ENCODE measurements around the gene TAF1.
"Not testable (repeated sequence)": the region's sequence is repeated elsewhere in the genome, so short reads cannot be mapped to it uniquely, and the experiment has no call there.

TAF1 gene, protein sequence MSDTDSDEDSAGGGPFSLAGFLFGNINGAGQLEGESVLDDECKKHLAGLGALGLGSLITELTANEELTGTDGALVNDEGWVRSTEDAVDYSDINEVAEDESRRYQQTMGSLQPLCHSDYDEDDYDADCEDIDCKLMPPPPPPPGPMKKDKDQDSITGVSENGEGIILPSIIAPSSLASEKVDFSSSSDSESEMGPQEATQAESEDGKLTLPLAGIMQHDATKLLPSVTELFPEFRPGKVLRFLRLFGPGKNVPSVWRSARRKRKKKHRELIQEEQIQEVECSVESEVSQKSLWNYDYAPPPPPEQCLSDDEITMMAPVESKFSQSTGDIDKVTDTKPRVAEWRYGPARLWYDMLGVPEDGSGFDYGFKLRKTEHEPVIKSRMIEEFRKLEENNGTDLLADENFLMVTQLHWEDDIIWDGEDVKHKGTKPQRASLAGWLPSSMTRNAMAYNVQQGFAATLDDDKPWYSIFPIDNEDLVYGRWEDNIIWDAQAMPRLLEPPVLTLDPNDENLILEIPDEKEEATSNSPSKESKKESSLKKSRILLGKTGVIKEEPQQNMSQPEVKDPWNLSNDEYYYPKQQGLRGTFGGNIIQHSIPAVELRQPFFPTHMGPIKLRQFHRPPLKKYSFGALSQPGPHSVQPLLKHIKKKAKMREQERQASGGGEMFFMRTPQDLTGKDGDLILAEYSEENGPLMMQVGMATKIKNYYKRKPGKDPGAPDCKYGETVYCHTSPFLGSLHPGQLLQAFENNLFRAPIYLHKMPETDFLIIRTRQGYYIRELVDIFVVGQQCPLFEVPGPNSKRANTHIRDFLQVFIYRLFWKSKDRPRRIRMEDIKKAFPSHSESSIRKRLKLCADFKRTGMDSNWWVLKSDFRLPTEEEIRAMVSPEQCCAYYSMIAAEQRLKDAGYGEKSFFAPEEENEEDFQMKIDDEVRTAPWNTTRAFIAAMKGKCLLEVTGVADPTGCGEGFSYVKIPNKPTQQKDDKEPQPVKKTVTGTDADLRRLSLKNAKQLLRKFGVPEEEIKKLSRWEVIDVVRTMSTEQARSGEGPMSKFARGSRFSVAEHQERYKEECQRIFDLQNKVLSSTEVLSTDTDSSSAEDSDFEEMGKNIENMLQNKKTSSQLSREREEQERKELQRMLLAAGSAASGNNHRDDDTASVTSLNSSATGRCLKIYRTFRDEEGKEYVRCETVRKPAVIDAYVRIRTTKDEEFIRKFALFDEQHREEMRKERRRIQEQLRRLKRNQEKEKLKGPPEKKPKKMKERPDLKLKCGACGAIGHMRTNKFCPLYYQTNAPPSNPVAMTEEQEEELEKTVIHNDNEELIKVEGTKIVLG (N-terminal part only)

DNA sequence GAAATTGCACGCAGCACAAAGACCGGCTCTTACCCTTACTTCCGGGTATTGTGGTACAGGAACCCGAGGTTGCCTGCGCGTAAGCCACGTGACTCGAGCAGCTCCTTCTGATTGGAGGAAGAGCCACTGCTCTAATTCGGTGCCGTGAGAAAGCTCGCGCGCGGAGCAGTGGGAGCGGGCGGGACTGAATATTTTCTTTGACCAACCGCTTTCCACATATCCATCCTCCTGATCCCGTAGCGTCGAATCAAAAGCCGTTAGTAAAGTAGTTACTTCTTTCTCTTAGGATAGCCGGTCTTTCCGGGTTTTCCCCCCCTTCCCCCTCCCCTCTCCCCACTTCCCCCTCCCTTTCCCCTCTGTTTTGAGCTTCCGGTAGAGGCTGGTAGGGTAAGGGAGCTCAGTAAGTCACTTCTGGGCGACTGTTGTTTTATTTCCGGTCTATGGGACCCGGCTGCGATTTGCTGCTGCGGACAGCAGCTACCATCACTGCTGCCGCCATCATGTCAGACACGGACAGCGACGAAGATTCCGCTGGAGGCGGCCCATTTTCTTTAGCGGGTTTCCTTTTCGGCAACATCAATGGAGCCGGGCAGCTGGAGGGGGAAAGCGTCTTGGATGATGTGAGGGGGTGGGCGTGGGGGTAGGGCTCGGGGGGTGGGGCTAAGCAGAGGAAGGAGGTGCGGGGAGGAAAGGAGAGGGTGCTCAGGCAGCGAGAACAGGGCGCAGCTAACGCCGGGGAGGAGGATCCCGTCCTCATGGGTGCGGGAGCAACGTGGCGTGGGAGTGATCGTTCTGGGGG lies at the start of gene TAF1:
TAF1 (plus strand) TSS at position 483 of the 799 bp plus-strand sequence; CDS start at position 501, 18 bp downstream.
- DNase-seq = peak; percentile 88

DNA sequence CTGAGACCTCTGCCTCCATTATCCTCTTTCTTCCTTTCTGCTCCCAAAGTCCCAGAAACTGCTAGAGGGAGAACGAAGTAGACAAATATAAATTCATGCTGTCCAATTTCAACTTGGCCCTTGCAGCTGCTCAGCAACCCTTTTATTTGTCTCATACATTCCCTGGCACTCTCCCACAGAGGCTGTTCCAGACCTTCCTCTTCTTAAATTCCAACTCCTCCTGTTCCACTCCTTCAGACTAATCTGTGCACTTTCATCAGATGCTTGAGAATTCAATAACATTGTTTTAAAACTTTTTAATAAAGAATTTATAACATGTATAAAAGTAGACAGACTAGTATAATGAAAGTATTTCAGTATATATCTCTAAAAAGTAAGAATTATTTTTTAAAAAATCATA lies 49.2 kb upstream of the TAF1 start:
- not testable (repeated sequence) for DNase-seq

DNA sequence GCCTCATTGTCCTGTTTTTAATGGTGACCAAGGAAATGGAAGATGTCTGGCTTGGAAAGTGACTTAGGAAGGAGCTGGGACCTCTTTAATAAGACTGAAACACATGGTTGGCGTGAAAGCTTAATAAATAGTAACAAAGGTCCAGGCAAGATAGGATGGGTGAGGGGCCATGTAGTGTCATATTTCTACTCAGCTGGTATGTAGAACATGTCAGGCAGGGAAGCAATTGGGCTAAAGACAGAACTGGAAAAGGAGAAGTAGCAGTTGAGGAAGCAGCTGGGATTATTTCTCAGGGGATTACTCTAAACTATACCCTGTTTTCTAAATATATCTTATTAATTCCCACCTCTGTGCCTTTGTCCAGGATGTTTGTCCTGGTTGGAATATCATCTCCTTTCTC lies 46.0 kb upstream of the TAF1 start:
- no peak for DNase-seq

DNA sequence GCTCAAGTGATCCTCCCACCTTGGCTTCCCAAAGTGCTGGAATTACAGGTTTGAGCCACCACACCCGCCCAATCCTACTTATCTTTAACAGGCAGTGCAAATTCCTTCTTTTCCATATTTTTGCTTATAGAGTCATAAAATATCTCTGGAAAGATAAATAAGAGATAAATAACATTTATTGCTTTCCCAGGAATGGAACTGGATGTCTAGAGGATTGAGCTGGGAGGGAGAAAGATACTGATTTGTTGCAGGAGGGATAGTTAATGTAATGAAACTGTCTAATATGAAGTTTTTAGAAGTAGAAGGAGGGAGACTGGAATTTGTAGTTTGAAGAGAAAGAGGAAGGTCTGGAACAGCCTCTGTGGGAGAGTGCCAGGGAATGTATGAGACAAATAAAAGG lies 44.4 kb upstream of the TAF1 start:
- no peak for DNase-seq

DNA sequence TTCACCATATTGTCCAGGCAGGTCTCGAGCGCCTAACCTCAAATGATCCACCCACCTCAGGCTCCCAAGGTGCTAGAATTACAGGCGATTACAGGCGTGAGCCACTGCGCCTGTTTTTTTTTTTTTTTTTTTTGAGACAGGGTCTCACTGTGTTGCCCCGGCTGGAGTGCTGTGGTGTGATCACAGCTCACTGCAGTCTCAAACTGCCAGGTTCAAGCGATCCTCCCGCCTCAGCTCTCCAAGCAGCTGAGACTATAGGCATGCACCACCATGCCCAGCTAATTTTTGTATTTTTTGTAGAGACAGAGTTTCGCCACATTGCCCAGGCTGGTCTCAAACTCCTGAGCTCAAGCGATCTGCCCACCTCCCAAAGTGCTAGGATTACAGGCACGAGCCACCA lies 41.7 kb upstream of the TAF1 start:
- not testable (repeated sequence) for DNase-seq

DNA sequence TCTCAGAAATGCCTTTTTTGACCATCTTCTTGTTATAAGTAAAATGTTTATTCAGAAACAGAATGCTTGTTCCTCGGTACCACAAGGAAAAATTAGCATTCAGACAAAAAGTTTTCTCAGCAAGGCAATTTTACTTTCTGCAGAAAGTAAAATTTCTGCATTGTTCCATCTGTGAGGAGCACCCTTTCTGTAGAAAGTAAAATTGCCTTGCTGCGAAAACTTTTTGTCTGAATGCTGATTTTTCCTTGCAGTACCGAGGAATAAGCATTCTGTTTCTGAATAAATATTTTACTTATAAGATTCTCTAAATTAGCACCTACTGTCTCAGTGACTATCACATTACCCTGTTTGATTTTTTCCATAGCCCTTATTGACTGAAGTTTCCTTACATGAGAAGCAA lies 39.8 kb upstream of the TAF1 start:
- DNase-seq = no peak

DNA sequence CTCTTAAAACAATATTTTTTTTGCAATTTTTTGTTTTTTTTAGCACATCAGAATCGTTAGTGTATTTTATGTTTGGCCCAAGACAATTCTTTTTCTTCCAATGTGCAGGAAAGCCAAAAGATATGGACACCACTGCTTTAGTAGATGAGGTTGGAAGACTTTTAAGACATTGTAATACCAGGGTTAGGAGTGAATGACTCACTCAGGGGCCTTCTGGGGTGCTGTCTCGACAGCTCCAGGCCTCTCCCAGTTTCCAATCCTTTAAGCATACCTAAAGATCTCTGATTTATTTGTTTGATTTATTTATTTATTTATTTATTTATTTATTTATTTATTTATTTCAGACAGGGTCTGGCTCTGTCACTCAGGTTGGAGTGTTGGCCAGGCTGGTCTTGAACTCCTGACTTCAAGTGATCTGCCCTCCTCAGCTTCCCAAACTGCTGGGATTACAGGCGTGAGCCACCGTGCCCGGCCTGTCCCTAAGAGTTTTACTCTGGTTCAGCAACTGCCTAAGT lies 16.9 kb upstream of the TAF1 start:
- not testable (repeated sequence) for DNase-seq

DNA sequence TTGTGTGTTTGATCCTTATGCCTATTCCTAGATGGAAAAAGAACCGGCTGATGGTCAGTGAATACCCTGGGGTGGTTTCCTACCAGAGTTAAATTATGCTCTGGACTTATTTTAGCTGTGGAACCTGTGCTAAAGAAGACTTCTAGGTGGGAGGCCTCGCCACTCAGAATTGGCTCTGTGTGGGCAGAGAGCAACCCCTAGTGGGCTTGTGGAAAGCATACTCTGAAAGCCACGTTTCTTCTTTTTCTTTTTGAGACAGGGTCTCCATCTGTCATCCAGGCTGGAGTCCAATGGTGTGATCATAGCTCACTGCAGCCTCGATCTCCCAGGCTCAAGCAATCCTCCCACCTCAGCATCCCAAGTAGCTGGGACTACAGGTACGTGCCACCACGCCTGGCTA lies 16.3 kb upstream of the TAF1 start:
- DNase-seq = not testable (repeated sequence)

DNA sequence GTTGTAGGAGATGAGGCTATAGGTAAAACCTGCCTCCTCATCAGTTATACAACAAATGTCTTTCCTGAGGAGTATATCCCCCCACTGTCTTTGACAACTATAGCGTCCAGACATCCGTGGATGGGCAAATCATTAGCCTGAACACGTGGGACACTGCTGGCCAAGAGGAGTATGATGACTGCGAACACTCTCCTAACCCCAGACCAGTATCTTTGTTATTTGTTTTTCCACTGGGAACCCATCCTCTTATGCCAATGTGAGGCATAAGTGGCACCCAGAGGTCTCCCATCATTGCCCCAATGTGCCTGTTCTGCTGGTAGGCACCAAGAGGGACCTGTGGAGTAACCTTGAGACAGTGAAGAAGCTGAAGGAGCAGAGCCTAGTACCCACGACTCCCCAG lies 13.7 kb upstream of the TAF1 start:
- not testable (repeated sequence) for DNase-seq

DNA sequence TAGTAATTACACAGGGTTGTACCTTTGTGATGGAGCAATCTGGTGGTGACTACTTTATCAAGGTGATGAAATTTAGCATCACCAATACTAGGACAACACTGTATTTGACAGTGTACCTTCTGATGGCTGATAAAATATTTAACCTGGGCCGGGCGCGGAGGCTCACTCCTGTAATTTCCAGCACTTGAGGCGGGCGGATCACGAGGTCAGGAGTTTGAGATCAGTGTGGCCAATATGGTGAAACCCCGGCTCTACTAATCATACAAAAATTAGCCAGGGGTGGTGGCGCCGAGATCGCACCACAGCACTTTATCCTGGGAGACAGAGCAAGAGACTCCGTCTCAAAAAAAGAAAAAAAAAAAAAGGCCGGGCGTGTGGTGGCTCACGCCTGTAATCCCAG lies 1.9 kb upstream of the TAF1 start:
- DNase-seq = no peak

DNA sequence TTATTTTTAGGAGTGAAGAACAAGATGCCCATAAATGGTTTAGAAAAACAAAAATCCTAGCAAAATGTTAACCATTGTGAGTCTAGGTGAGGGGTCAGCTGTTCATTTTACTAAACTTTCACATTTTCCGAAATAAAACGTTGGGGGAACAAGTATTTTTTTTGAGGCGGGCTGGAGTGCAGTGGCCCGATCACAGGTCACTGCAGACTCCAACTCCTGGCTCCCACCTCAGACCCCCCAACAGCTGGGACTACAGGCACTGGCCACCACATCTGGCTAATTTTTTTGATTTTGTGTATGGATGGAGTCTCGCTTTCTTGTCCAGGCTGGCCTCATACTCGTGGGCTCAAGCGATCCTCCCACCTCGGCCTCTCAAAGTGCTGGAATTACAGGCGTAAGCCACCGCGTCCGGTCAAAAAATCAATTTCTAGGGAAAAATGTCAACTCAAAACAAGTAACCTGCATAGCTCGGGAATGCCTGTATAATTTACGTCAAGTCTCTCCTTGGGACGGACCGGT lies 742 bp upstream of the TAF1 start:
- DNase-seq = no peak

DNA sequence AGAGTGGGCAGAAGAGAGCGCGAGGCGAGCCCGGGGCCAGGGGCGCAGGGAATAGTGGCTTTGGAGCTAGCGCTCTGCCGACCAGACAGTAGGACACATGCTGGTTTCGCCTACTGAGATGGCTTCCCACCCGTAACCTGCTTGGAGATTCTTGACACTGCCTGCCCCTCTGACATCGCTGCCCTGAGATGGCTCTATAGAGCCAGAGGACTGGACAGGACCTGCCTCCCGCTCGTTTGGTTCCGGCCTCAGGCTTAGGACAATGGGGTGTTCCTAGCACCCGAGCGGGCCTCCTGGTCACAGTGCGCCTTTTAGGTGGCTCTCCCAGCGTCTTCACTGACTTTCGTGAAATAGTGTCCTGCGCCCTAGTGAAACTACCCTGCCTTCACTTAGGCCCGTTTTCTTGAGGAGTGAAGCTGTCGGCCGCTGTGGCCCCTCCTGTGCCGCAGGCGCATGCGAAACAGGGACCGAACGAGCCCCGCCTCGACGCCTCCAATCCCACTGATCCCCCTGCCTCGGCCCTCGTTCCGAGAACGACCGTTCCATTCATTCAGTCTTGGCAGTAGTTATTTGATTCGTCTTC lies 608 bp downstream of the TAF1 start:
- DNase-seq = no peak

DNA sequence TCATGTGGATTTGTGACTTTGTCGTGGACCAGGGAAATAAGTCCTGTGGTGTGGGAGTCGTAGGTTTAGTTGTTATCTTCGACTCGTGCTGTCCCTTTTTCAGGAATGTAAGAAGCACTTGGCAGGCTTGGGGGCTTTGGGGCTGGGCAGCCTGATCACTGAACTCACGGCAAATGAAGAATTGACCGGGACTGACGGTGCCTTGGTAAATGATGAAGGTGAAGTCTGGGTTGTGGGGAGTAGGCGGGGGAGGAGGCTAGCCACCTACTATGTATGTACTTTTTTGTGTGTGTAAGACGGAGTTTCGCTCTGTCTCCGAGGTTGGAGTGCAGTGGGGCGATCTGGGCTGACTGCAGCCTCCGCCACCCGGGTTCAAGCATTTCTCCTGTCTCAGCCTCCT lies 1.2 kb downstream of the TAF1 start:
- no peak for DNase-seq

DNA sequence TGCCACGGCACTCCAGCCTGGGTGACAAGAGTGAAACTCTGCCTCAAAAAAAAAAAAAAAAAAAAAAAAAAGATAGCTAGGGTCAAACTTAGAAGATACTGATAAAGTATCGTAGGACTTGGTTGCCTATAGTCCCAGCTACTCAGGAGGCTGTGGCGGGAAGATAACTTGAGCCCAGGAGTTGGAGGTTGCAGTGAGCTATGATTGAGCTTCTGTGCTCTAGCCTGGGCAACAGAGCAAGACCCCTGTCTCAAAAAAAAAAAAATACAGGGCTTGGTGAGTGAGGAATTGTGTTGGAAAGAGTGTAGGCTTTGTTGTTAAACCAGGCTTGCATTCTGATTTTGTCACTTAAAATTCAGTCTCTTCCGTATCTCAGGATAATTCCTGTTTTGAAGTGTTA lies 6.2 kb downstream of the TAF1 start:
- no peak for DNase-seq

DNA sequence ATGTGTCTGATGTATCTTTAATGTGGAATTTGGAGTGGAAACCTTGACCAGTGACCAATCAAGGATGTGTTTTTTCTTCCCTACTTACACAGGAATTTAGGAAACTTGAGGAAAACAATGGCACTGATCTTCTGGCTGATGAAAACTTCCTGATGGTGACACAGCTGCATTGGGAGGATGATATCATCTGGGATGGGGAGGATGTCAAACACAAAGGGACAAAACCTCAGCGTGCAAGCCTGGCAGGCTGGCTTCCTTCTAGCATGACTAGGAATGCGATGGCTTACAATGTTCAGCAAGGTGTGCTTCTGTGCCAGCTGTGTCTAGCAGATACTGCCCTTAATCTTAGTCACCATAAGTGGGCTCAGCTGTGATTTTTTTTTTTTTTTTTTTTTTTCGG lies 12.6 kb downstream of the TAF1 start:
- no peak for DNase-seq

DNA sequence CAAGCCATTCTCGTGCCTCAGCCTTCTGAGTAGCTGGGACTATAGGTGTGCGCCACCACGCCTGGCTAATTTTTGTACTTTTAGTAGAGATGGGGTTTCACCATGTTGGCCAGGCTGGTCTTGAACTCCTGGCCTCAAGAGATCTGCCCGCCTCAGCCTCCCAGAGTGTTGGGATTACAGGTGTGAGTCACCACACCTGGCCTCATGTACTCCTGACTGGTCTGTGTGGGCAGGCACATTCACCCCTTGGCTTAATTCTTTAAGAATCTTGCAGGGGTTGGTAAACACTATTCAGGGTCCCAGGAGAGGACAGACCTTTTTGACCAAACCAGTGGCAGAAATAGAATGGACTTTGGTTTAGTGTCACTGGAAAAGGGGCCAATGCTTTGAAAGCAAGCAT lies 25.6 kb downstream of the TAF1 start:
- not testable (repeated sequence) for DNase-seq

DNA sequence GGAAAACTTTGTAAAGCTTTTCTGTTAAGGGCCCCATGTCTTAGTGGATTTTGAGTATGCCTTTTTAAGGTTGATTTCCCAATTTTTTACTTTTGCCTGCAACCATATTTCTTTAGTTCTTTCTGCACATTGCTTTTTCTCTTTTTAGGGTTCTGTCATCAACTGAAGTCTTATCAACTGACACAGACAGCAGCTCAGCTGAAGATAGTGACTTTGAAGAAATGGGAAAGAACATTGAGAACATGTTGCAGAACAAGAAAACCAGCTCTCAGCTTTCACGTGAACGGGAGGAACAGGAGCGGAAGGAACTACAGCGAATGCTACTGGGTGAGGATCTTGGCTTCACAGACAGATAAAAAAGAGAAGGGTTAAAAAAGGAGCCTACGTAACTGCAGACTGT lies 27.8 kb downstream of the TAF1 start:
- DNase-seq = no peak

DNA sequence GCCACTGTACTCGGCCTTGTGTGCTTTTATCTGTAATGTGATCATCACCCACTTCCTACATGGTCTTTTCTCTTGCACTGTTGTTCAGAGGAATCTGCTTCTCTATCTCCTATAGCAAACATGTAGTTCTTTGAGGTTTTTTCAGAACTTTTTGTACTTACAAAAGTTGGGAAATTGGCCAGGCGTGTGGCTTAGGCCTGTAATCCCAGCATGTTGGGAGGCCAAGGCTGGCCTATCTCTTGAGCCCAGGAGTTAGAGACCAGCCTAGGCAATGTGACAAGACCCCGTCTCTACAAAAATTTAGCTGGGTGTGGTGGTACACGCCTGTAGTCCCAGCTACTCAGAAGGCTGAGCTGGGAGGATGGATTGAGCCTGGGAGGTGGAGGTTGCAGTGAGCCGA lies 30.4 kb downstream of the TAF1 start:
- no peak for DNase-seq

DNA sequence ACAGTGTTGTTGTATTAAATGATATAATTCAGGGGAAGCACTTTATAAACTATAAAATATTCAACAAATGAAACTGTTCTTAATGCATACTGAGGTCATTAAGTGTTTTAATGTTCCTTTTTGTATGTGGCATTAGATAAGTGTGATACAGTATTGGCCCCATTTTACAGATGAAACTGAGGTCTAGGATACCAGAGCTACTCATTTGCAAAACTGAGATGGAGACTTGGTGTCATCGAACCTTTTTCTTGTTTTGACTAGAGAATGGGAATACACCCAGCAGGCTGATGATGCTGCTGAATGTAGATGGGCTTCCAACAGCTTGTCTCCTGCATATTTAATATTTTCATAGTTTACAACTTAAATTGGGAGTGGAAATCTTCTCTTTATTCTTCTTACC lies 34.6 kb downstream of the TAF1 start:
- no peak for DNase-seq

DNA sequence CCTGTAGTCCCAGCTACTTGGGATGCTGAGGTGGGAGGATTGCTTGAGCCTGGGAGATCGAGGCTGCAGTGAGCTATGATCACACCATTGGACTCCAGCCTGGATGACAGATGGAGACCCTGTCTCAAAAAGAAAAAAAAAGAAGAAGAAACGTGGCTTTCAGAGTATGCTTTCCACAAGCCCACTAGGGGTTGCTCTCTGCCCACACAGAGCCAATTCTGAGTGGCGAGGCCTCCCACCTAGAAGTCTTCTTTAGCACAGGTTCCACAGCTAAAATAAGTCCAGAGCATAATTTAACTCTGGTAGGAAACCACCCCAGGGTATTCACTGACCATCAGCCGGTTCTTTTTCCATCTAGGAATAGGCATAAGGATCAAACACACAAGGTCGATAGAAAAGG lies 50.1 kb downstream of the TAF1 start:
- not testable (repeated sequence) for DNase-seq

DNA sequence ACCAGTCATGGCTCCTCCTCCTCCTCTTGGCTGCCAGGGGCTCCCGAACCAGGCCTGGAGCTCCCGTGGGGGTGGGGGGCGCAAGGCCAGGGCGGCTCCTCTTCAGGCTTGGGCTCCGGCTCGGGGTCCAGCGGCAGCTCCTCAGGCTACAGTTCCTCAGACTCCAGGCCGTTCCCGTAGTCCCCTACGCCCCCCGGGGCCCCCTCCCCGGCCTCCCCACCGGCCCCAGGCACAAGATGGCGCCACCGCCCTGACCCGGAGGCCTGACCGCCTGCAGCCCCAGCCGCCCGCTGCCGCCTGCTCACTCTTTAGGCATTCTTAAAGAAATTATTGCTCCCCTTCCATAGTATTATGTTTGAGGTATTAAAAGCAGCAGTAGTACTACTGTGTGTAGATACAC lies 54.5 kb downstream of the TAF1 start:
- DNase-seq = no peak
